DND-41 (cell line): ENCODE measurements around the gene REEP6.

Experiments
- CTCF ChIP-seq: IDR thresholded peaks from 2 replicates; pipeline ENCODE4 v1.5.1; 2012; ENCODE audit warnings: borderline replicate concordance, low read length, moderate library complexity, mild to moderate bottlenecking; ENCODE audit not compliant: poor library complexity, severe bottlenecking; ENCODE audit errors: extremely low read depth
- EZH2 ChIP-seq: IDR thresholded peaks from 3 replicates; pipeline ENCODE4 v1.6.1; 2012; ENCODE audit warnings: borderline replicate concordance, low read depth, mild to moderate bottlenecking, moderate library complexity, low read length, inconsistent platforms; ENCODE audit not compliant: severe bottlenecking

- TF ChIP-seq CTCF (no peak), EZH2 (no peak)
Observed at GRCh38 chr19:1474765-1475351, 16.1 kb upstream of the REEP6 start.
